SK-N-SH treated with all-trans-retinoic acid at 6 μM for 48 hours (cell line): ENCODE results near the gene CDKN3.

Source experiments
- ZC3H10 ChIP-seq: fragments of 250-450 bp; sonication (Bioruptor Pico); IDR thresholded peaks from 2 replicates; pipeline ENCODE4 v1.5.1; 2021; ENCODE audit warnings: mild to moderate bottlenecking, moderate library complexity
- TF ChIP-seq, protein P1 (sequence below): fragments of 250-450 bp; sonication (Bioruptor Pico); IDR thresholded peaks from 2 replicates; pipeline ENCODE4 v1.5.1; 2020; ENCODE audit warnings: low read depth, mild to moderate bottlenecking, moderate library complexity
- TF ChIP-seq, protein P2 (sequence below): fragments of 250-450 bp; sonication (Bioruptor Pico); IDR thresholded peaks from 2 replicates; pipeline ENCODE4 v1.5.0; 2020; ENCODE audit warnings: mild to moderate bottlenecking, moderate library complexity

DNA sequence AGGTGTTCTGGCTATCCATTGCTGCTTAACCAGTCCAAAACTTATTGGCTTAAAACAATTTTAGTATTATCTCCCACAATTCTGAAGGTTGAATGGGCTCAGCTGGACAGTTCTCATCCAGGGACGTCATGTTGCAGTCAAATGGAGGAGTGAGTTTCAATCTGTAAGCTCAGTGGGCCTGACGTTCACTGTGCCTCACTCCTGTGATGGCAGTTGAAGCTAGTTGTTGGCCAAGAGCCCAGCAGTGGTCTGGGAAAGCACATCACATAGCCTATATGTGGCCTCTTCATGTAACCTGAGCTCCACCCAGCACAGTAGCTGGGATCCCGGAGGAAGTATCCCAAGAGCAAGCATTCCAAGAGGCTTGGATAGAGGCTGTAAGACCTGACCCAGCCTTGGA, 40.6 kb upstream of the CDKN3 start:
- TF ChIP-seq ZC3H10 (CRISPR knock-in tag): no peak
- TF ChIP-seq, protein P1, sequence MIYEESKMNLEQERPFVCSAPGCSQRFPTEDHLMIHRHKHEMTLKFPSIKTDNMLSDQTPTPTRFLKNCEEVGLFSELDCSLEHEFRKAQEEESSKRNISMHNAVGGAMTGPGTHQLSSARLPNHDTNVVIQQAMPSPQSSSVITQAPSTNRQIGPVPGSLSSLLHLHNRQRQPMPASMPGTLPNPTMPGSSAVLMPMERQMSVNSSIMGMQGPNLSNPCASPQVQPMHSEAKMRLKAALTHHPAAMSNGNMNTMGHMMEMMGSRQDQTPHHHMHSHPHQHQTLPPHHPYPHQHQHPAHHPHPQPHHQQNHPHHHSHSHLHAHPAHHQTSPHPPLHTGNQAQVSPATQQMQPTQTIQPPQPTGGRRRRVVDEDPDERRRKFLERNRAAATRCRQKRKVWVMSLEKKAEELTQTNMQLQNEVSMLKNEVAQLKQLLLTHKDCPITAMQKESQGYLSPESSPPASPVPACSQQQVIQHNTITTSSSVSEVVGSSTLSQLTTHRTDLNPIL (CRISPR knock-in tag): no peak
- TF ChIP-seq, protein P2, sequence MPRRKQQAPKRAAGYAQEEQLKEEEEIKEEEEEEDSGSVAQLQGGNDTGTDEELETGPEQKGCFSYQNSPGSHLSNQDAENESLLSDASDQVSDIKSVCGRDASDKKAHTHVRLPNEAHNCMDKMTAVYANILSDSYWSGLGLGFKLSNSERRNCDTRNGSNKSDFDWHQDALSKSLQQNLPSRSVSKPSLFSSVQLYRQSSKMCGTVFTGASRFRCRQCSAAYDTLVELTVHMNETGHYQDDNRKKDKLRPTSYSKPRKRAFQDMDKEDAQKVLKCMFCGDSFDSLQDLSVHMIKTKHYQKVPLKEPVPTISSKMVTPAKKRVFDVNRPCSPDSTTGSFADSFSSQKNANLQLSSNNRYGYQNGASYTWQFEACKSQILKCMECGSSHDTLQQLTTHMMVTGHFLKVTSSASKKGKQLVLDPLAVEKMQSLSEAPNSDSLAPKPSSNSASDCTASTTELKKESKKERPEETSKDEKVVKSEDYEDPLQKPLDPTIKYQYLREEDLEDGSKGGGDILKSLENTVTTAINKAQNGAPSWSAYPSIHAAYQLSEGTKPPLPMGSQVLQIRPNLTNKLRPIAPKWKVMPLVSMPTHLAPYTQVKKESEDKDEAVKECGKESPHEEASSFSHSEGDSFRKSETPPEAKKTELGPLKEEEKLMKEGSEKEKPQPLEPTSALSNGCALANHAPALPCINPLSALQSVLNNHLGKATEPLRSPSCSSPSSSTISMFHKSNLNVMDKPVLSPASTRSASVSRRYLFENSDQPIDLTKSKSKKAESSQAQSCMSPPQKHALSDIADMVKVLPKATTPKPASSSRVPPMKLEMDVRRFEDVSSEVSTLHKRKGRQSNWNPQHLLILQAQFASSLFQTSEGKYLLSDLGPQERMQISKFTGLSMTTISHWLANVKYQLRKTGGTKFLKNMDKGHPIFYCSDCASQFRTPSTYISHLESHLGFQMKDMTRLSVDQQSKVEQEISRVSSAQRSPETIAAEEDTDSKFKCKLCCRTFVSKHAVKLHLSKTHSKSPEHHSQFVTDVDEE (CRISPR knock-in tag): no peak
